Measurements from ENCODE around the gene DHRSX.

Gene DHRSX

GRCh38 chrX:2501559-2502102, 855 bp upstream of the DHRSX start:
- H3K9me3 ChIP-seq (ENCODE audit: control insufficient read depth, insufficient read depth, low read depth, low read length): no peaks in the 10 kb centered on the region
- peaks cover 13% of the 10 kb centered on the region for H3K4me1 ChIP-seq (ENCODE audit: control insufficient read depth, insufficient read depth, low read length)
- ChIA-PET CTCF (no interaction called here), POLR2A (no interaction called here)
- no peak overlapping the region for H3K4me3 ChIP-seq (ENCODE audit: low read depth, low read length)
- H3K27ac ChIP-seq (ENCODE audit: extremely low read depth, low read depth, low read length): peak overlapping the region; percentile 63; the same call in 1 of the 2 replicates
- H3K36me3 ChIP-seq (ENCODE audit: control insufficient read depth in 2 of 2, insufficient read depth in 1 of 2, low read length in 2 of 2): peaks cover 4 to 8% of the 10 kb centered on the region in 2 experiments; a peak in 2 of 3 replicates
- TF ChIP-seq ZIC2 (tag by site-specific recombination; IDR thresholded peaks at IDR 0.05) (peak; percentile 77), ZBTB7A (tag by site-specific recombination; IDR thresholded peaks at IDR 0.05; ENCODE audit: low read depth) (peak; percentile 67; the same call in 1 of the 2 replicates), ZNF791 (tag by site-specific recombination; IDR thresholded peaks at IDR 0.05) (no peak), ZNF843 (tag by site-specific recombination; IDR thresholded peaks at IDR 0.05) (no peak), ZNF747 (tag by site-specific recombination; IDR thresholded peaks at IDR 0.05) (no peak), GLIS2 (tag by site-specific recombination; IDR thresholded peaks at IDR 0.05) (peak; percentile 86), ZNF544 (tag by site-specific recombination; IDR thresholded peaks at IDR 0.05) (no peak), ZNF596 (tag by site-specific recombination; IDR thresholded peaks at IDR 0.05) (no peak), AEBP2 (tag by site-specific recombination; IDR thresholded peaks at IDR 0.05; ENCODE audit: borderline replicate concordance) (no peak), ZNF514 (tag by site-specific recombination; IDR thresholded peaks at IDR 0.05) (no peak), RBAK (tag by site-specific recombination; IDR thresholded peaks at IDR 0.05) (no peak), ZNF692 (tag by site-specific recombination; IDR thresholded peaks at IDR 0.05) (no peak), ZNF629 (tag by site-specific recombination; IDR thresholded peaks at IDR 0.05) (no peak), GLIS1 (tag by site-specific recombination; IDR thresholded peaks at IDR 0.05) (peak; percentile 100), ZNF18 (tag by site-specific recombination; IDR thresholded peaks at IDR 0.05) (no peak), ZNF292 (tag by site-specific recombination; IDR thresholded peaks at IDR 0.05; ENCODE audit: borderline replicate concordance, low read depth) (no peak), REST (tag by site-specific recombination; IDR thresholded peaks at IDR 0.05) (no peak), ZNF473 (tag by site-specific recombination; IDR thresholded peaks at IDR 0.05) (no peak), ZNF391 (tag by site-specific recombination; IDR thresholded peaks at IDR 0.05; ENCODE audit: borderline replicate concordance, low read depth) (no peak), MEIS1 (CRISPR knock-in tag; IDR thresholded peaks at IDR 0.05; ENCODE audit: borderline replicate concordance) (no peak)
- TF ChIP-seq, protein P1, sequence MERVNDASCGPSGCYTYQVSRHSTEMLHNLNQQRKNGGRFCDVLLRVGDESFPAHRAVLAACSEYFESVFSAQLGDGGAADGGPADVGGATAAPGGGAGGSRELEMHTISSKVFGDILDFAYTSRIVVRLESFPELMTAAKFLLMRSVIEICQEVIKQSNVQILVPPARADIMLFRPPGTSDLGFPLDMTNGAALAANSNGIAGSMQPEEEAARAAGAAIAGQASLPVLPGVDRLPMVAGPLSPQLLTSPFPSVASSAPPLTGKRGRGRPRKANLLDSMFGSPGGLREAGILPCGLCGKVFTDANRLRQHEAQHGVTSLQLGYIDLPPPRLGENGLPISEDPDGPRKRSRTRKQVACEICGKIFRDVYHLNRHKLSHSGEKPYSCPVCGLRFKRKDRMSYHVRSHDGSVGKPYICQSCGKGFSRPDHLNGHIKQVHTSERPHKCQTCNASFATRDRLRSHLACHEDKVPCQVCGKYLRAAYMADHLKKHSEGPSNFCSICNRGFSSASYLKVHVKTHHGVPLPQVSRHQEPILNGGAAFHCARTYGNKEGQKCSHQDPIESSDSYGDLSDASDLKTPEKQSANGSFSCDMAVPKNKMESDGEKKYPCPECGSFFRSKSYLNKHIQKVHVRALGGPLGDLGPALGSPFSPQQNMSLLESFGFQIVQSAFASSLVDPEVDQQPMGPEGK (tag by site-specific recombination; IDR thresholded peaks at IDR 0.05): peak; percentile 82
- TF ChIP-seq, protein P2, sequence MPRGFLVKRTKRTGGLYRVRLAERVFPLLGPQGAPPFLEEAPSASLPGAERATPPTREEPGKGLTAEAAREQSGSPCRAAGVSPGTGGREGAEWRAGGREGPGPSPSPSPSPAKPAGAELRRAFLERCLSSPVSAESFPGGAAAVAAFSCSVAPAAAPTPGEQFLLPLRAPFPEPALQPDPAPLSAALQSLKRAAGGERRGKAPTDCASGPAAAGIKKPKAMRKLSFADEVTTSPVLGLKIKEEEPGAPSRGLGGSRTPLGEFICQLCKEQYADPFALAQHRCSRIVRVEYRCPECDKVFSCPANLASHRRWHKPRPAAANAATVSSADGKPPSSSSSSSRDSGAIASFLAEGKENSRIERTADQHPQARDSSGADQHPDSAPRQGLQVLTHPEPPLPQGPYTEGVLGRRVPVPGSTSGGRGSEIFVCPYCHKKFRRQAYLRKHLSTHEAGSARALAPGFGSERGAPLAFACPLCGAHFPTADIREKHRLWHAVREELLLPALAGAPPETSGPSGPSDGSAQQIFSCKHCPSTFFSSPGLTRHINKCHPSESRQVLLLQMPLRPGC (tag by site-specific recombination; IDR thresholded peaks at IDR 0.05): no peak
- TF ChIP-seq, protein P3, sequence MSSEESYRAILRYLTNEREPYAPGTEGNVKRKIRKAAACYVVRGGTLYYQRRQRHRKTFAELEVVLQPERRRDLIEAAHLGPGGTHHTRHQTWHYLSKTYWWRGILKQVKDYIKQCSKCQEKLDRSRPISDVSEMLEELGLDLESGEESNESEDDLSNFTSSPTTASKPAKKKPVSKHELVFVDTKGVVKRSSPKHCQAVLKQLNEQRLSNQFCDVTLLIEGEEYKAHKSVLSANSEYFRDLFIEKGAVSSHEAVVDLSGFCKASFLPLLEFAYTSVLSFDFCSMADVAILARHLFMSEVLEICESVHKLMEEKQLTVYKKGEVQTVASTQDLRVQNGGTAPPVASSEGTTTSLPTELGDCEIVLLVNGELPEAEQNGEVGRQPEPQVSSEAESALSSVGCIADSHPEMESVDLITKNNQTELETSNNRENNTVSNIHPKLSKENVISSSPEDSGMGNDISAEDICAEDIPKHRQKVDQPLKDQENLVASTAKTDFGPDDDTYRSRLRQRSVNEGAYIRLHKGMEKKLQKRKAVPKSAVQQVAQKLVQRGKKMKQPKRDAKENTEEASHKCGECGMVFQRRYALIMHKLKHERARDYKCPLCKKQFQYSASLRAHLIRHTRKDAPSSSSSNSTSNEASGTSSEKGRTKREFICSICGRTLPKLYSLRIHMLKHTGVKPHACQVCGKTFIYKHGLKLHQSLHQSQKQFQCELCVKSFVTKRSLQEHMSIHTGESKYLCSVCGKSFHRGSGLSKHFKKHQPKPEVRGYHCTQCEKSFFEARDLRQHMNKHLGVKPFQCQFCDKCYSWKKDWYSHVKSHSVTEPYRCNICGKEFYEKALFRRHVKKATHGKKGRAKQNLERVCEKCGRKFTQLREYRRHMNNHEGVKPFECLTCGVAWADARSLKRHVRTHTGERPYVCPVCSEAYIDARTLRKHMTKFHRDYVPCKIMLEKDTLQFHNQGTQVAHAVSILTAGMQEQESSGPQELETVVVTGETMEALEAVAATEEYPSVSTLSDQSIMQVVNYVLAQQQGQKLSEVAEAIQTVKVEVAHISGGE (tag by site-specific recombination; conservative IDR thresholded peaks at IDR 0.05; ENCODE audit: low read depth): no peak

All from HEK293 (cell line).